HepG2 (cell line): ENCODE data around the gene RETREG2.

Source experiments
- FOXK2 ChIP-seq: fragments of 450-650 bp; IDR thresholded peaks from 2 replicates; pipeline ENCODE4 v1.6.1; 2016
- GABPA ChIP-seq, 2 experiments: IDR thresholded peaks; 2 replicates each; pipeline ENCODE4 v1.6.1; 2011 to 2016; ENCODE audit warnings: low read depth in 2 of 2, low read length in 1 of 2, missing biosample characterization in 1 of 2, missing genetic modification characterization in 1 of 2
- HOXA9 ChIP-seq: sonication (generic); formaldehyde crosslinking; IDR thresholded peaks from 2 replicates; pipeline ENCODE4 v1.8.1; 2022; ENCODE audit warnings: missing genetic modification reagents, mild to moderate bottlenecking, moderate library complexity, borderline replicate concordance

- TF ChIP-seq HOXA9 (no peak), FOXK2 (no peak), GABPA (IDR thresholded peaks at IDR 0.05; ENCODE audit: low read depth, low read length) (no peak), GABPA (CRISPR knock-in tag; IDR thresholded peaks at IDR 0.05; ENCODE audit: low read depth) (no peak)
Measured at GRCh38 chr2:219169930-219170654, 8.0 kb upstream of the RETREG2 start, which contains the start of gene SLC23A3.
